Measurements from ENCODE around the gene KRT4.

DNA sequence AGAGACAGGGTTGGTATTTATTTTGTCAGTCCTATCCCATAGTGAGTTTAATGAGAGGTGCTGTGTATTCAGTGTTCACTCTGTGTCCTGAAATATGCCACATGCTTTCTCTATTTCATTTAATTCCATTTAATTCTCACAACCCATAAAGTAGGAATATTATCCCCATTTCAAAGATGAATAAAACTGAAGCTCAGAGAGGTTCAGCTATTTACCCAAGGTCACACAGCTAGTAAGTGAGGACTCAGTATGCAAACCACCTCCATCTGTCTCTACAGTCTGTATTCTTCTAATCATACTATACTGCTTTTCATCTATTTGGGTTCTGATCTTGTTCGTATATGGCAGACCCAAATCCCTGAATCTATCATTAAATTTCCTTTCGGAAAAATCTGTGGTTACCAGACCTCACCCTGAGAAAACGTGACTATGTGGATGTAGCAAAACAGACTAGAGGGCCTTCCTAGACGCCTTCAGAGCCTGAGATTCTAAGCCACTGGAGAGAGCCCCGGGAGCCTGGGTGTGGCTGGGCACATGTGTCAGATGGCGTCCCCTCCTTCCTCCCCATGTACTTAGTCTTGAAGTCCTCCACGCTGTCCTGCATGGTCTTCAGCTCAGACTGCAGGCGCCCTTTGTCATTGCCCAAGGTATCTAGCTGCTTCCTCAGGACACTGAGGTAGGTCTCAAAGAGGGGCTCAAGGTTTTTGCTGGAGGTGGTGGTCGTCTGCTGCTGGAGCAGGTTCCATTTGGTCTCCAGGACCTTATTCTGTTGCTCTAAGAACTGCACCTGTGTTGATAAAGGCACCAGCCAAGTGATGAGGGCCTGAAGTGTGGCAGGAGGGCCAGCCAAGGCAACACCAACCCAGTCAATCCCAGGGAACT lies 2.5 kb downstream of the KRT4 start:
- TF ChIP-seq POLR2A (IDR thresholded peaks at IDR 0.05; ENCODE audit: low read length) (no peak), GATA1 (IDR thresholded peaks at IDR 0.05; ENCODE audit: low read depth, low read length) (no peak)

Measured in erythroblast (primary cell).